ENCODE measurements around the gene BLMH.

Gene BLMH, protein sequence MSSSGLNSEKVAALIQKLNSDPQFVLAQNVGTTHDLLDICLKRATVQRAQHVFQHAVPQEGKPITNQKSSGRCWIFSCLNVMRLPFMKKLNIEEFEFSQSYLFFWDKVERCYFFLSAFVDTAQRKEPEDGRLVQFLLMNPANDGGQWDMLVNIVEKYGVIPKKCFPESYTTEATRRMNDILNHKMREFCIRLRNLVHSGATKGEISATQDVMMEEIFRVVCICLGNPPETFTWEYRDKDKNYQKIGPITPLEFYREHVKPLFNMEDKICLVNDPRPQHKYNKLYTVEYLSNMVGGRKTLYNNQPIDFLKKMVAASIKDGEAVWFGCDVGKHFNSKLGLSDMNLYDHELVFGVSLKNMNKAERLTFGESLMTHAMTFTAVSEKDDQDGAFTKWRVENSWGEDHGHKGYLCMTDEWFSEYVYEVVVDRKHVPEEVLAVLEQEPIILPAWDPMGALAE

DNA sequence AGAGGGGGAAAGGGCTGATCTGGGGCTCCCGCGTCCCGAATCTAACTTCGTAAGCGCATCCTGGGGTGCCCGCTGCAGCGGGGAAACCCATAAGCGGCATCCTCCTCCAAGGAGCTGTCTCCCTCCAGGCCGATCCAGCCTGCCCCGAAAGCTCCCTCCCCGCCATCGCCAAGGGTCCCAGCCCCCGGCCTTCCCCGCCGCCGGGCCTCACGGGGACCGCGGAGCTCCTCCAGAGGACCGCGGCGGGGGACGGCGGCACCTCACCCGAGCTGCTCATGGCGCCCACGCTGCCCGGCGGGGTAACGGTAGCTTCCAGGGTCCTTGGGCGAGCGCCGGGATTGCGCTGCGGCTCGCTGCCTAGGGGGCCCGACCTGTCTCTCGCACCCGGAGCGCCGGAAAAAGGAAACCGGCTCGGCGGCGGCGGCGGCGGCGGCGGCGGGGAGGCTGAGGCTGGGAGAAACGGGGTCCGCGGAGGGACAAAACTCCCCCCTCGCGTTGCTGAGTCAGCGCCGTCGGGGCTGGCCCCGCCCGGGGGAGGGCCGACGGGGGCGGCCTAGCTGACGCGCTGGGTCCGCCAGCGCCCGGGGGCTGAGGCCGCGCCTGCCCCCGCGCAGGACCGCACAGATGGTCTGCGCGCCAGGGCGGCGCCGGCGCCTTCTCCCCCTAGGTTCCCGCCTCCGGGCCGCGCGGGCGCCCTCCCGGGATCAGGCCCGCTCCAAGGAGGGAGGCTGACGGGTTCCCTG is at the start of gene BLMH:
TSS of gene BLMH (minus strand) at position 402 of the 743 bp plus-strand sequence. CDS start at position 277, 125 bp downstream.
- peak; percentile 59 to 81 (median 71) for DNase-seq (ENCODE audit: low read depth in 4 of 4, low spot score in 1 of 4)

DNA sequence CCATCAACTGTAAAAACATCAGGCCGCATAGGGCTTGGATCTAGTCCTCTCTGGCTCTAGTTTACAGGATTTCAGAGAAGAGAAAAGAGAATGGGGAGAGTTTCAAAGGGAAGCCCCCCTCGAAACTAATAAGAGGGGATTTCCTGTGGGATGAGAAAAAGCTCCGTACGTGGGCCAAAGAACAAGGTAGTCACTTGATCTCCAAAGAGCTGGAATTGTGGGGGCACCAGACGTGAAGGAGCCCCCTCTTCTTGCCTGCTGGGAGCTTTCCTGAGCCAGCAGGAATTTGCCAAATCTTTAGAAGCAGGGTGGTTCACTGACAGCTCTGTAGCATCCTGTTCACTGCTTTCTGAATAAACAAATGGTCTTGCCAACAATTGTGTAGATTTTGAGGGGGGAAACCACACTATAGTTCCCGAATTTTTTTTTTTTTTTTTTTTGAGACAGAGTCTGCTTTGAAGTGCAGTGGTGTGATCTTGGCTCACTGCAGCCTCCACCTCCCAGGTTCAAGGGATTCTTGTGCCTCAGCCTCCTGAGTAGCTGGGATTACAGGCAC is 49.1 kb upstream of the BLMH start:
- DNase-seq (ENCODE audit: low read depth in 4 of 4, low spot score in 1 of 4), result no peak

DNA sequence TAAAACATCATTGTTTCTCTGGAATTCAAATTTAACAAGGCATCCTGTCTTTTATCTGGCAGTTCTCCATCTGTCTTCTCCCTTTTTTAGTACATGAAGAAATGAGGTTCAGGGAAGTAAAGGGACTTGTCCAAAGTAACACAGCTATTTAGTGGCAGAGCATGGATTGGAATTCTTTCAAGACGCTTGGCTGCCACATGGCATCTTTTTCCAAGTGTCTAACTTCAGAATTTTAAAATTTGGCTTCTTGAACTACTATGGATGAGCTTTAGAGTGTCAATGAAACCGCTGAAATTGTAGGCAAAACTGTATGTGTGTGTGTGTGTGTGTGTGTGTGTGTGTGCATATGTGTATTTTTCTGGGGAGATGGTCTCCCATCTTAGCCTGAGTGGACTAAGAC is 47.3 kb upstream of the BLMH start:
- no peak for DNase-seq (ENCODE audit: low read depth in 4 of 4, low spot score in 1 of 4)

DNA sequence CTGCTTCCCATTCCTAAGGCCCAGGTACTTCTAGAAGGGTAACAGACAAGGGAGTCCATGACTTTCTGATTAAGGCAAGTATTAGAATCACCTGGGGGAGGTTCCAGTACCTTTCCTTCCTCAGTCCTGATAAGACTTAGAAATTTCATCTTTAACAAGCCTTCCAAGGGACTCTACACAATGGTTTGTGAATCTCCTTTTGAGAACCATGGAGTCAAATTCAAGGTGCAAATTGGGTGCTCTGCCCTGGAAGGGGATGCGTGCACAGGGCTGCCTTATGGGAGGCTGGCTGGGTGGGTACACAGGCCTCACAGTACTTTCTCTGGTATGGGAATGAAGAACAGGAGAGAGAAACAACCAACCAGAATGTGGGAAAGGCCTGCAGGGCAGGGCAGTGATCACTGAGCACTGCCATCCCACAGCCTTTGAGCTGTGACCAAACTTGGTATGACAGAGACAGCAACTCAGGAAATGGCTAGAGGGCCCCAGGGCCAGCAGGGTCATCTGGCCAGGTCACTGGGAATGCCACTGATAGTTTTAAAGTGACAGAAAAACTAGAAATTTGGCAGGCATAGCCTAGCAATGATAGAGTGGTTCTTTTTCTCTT is 45.8 kb upstream of the BLMH start:
- no peak for DNase-seq (ENCODE audit: low read depth in 4 of 4, low spot score in 1 of 4)

DNA sequence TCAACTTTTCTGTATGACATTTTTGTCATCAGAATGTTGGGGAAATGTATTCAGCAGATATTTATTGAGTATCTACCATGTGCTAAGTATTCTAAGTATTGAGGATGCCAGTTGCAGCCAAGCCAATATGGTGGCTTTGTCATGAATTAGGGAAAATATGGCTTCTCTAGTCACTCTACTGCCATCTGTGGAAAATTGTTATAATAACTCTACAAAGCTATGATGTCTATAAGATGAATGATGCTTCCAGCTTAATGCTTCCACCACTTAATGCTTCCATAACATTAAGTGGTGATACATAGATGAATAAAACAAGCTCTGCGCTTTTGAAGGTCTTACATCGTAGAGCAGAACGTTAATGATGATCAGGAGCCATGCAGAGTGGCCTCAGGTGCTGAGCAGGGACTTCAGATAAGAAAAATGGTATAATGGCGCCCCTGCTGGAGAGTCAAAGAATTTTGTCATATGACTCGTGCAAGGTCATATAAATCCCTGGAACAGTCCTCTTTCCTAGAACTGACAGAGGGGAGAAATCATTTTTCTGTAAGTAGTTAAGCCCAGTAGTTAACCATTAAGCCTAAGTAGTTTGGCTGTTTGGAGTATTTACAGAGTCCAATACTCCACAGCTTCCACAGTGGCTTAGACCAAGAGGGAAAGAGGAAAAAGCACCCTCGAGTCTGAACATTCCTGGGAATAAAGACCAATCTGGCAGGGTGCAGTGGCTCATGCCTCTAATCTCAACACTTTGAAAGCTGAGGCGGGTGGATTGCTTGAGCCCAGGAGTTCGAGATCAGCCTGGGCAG is 44.8 kb upstream of the BLMH start:
- DNase-seq (ENCODE audit: low read depth in 4 of 4, low spot score in 1 of 4), result peak; percentile 32 to 47 (median 38)

DNA sequence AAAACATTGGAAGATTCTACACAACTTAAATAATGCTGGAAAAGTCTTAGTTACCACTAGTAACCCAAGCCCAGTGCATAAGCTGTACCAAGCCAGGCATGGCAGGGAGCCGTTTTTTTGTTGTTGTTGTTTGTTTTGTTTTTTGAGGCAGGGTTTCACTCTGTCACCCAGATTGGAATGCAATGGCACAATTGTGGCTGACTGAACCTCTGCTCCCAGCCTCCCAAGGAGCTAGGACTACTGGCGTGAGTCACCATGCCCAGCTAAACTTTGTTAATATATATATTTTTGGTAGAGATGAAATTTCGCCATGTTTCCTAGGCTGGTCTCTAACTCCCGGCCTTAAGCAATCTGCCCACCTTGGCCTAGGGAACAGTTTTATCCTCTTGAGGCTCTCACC is 42.7 kb upstream of the BLMH start:
- DNase-seq (ENCODE audit: low read depth in 4 of 4, low spot score in 1 of 4), result no peak

DNA sequence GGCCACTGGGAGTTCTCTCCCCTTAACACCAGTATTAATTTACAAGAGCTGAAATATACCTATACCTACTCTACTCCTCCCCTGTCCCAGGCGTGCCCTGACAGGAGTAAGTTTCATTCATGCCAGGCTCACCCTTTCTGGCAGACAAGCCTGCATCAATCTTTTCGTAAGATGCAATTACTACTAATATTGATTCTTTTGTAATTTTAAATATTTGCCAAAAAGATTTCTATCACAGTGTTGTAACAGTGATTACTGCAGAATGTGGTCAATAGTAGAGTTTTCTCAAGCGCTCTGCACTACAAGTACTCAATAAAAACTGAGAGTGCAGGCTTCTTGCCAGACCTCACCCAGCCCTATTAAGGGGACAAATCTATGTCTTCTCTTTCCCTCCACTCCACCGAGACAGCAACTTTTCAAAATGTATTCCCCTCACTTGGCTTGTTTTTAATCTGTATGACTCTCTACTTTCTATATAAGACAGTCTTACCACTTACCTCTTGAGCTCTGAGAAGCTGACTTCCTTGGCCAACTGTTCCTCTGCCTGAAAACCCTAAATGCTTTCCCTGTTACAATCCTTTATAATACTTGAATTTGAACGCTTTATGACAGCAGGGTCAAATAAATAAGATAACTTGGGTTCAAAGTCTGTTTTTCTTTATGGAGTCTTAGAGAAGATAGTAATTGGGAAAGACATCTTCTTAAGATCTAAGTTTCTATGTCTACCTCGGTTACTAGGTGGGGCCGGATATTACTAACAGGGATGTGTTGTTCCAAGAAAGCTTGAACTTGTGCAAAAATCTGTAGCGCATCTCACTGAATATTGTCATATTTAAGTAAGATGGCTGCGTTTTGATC is 42.0 kb upstream of the BLMH start, which contains the start of gene TMIGD1:
TSS of gene TMIGD1 (minus strand) at position 555 of the 858 bp plus-strand sequence. CDS start 1,924 bp downstream, outside the sequence.
- DNase-seq (ENCODE audit: low read depth in 4 of 4, low spot score in 1 of 4), result no peak

DNA sequence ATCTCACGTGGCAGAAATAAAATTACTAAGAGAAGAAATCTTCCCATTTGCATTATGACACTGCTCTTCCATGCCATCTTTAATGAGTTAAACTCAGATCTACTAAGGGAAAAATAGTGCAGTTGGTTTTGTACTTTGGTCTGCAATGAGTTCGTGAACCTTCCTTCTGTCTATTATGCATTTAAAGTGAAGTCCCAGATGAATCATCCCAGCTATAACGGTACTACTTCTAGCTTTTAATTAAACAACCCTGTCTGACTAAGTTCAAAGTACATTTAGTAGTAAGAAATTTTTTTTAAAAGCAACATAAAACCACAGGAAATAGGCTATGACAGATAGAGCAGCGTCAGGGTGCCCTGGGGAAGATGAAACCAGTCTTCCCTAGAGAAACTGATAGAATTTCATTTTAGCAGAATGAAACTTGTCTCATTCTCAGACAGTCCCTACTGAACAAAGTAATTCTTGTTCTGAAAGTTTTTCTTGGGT is 40.4 kb upstream of the BLMH start:
- peak in 2 of 4 experiments; percentile 27 to 45 for DNase-seq (ENCODE audit: low read depth in 4 of 4, low spot score in 1 of 4)

DNA sequence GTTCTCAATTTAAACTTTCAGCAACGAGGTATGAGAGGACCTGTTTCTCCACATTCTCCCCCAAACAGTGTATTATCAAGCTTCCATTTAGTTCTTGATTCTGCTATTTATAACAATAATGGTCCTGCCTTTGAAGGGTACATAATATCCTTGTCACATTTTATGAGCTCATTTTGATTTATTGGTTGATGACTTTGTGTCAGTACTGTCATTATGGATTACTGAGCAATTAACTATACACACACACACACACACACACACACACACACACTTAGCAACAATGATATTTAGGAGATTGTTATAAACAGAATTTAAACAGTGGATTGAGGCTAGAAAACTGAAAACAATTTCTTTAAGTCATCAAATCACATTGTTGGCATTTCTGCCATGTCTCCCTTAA is 35.1 kb upstream of the BLMH start:
- DNase-seq (ENCODE audit: low read depth in 4 of 4, low spot score in 1 of 4), result no peak

DNA sequence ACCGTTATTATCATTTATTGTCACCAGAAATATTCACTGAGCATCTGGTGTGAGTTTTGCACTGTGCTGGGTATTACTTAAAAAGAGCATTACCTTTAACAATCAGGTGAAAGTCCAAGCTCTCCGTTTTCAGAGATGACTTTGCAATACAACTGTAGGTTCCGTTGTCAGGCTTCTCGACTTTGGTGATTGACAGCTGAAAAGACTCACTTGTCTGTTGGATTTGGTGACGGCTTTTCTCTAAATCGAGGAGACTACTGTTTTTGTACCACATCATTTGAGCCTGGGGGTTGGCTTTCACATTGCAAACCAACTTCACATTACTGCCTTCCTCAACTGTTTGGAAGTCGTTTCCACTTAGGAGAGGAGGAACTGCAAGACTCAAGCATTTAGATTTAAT is 33.0 kb upstream of the BLMH start:
- DNase-seq (ENCODE audit: low read depth in 4 of 4, low spot score in 1 of 4), result no peak

DNA sequence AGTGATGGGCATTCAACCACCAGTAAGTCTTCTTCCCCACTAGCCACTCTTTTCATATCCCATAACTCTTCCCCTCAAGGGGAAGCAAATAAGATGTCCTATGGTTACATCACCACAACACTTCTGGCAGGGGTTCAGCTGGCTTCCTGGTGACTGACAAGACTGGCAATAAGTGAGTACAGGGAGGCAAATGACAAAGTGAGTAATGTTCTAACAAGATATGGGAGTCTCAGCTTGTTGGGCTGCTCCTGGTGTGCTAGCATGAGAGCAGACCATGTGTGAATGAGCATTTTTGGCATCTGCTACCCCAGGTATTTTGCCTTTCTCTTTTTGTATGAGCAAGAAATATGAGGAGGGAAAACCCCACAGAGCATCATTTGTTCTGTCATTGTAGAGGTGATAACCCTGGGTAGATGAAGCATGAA is 32.2 kb upstream of the BLMH start:
- DNase-seq (ENCODE audit: low read depth in 4 of 4, low spot score in 1 of 4), result peak in 1 of 4 experiments; percentile 32

DNA sequence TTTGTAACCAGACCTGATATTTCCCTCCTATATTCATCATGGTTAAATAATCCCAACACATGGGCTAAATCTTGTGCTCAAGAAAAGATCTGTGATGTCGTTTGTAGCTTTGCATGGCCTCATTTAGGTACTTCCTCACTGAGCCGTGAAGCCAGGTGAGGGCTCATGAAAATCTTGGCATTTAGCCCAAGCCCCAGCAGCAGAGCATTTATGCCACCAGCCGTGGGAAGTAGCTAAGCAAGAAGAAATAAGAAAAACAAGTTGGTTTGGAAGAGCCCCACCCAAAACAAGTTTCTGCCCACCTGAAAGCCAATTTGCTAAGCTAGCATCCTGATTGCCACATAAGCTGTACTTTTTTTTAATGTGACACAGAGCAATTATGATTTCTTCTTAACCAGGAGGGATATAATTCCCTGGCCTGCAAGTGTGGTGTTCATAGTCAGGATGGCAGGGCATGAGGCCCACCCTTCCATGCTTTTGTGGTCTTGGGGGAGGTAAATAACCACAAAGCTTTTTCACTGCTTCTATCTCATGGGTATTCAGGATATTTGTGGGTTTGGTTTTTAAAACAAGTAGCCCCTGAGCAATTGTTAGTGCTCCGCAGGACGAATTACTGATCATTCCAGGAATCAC is 31.6 kb upstream of the BLMH start:
- no peak for DNase-seq (ENCODE audit: low read depth in 4 of 4, low spot score in 1 of 4)

DNA sequence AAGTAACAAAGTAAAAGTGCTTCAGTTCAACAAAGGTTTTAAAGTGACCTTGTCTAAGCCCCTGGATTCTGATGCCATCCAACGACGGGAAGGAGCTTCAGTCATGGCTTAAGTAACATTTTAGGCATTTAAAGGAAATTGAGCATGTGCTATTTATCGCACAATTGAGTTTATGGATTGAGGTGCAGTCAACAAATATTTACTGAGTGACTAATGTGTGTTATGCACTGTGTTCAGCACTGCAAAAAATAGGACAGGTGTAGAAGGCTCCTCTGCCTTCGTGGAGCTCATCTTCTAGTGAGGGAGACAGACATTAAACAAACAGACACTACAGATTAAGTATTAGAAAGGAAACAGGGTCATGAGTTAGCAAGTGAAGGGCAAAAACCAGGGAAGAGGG is 29.6 kb upstream of the BLMH start:
- no peak for DNase-seq (ENCODE audit: low read depth in 4 of 4, low spot score in 1 of 4)

DNA sequence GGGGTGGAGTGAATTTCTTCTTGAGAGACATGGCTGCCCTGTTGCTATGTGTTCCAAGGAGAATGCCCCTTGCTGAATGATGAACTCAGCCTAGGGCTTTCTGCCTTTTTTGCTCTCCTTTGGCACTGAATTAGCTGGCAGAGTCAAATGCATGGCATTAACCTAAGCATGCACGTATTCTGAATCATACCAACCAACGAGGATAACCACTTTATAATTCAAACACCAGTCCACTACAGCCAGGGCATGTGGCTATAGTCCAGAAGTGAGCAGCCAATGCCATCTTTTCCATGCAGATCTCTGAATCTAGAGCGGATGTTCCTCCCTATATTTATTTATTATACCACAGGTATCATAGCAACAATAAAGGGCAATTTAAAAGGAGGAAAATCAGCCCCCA is 26.4 kb upstream of the BLMH start:
- DNase-seq (ENCODE audit: low read depth in 4 of 4, low spot score in 1 of 4), result no peak

DNA sequence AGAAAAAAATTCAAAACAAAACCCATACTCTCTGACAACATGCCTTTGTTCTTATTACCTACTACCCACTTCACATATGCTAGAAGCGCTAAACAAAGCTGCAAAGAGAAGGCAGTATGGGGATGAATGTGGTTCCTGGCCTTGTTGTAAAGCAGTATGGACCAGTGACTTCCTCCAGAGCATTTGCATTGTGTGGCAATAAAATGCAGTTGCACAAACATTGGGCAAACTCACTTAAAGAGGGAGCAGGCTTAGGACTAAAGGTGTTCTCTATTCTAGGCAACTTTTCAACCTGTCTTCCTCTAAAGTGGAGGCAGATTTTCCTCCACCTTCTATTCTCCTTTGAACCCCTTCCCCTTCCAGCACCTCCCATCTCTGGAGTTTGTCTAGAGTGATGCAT is 25.0 kb upstream of the BLMH start:
- no peak for DNase-seq (ENCODE audit: low read depth in 4 of 4, low spot score in 1 of 4)

DNA sequence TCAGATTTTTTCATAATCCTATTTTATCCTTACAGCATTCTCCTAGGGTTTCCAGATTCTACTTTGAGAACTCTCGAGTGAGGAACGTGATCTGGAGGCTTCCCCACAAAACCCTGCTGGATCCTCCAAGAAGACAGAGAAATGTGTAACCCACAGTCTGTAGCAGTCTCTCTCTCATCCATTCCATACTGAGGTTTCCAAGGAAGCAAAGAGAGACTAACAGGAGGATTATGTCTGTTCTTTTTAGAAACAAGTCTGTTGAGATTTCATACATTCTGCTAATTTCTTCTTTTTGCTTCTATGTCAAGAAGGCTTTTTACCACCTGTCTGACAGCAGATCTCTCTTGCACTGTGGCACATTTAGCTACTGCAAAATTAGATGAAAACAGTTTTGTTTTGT is 23.4 kb upstream of the BLMH start:
- no peak for DNase-seq (ENCODE audit: low read depth in 4 of 4, low spot score in 1 of 4)

DNA sequence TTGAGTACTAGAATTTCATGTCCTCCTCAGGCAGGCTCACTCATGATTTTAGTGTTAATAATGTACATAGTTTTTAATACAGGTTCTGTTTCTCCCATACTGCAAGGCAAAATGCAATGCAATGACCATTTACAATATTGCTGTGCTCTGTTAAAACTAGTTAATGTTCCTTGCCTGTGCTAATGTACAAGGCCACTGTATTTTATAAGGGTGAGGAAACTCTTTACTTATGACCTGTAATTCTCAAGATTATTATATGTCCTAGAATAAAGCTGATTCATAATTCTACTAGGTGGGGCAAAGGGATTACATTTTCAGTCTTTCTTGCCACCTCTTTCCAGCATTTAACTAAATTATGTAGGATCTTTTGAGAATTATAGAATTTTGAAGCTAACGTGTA is 22.7 kb upstream of the BLMH start:
- DNase-seq (ENCODE audit: low read depth in 4 of 4, low spot score in 1 of 4), result no peak

DNA sequence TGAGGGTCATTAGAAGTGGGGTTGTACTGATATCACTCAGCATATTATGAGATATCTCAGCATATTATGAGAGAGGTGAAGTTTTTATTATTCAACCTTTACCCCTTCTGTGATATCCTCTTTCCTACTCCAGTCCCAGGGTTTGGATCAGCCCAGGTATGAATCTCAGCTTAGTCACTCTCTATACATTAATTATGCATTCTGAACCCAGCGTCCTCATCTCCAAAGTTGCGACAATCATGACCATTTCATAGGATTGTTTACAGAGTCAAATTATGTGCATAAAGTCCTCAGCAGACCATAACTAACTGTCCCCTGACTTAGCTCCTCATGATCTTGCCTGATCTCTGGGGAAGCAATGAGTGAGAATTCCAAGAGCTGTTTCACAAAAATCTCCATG is 20.5 kb upstream of the BLMH start:
- no peak for DNase-seq (ENCODE audit: low read depth in 4 of 4, low spot score in 1 of 4)

DNA sequence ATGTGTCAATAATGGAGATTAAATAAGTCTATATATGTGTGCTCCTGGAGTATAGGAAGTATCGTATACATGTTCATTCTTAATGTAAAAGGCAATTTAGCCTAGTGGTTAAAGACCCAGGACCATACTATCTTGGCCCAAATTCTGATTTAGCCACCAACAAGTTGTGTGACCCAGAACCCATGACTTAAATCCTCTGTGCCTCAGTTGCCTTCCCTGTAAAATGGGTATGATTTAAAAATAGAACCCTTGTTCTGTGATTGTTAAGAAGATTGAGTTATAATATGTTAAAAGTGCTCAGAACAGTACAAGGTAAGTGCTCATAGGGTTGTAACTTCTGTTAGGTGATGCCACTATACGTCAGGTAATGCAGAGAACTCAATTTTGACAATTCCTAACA is 18.8 kb upstream of the BLMH start:
- DNase-seq (ENCODE audit: low read depth in 4 of 4, low spot score in 1 of 4), result no peak
